Measurements from ENCODE around the gene CFAP74. TPM values are rescaled to one million over a fixed set of nuclear protein-coding genes. Genes with fewer than 3 reads are reported as not detected.

CFAP74 gene
- total and polyA plus RNA-seq, 9 of the 15 experiments (the other 6 are each of a cell fraction or from before 2014, with no cell fraction given), result 0.03 to 0.15 (median 0.05) TPM; not detected in 6

DNA sequence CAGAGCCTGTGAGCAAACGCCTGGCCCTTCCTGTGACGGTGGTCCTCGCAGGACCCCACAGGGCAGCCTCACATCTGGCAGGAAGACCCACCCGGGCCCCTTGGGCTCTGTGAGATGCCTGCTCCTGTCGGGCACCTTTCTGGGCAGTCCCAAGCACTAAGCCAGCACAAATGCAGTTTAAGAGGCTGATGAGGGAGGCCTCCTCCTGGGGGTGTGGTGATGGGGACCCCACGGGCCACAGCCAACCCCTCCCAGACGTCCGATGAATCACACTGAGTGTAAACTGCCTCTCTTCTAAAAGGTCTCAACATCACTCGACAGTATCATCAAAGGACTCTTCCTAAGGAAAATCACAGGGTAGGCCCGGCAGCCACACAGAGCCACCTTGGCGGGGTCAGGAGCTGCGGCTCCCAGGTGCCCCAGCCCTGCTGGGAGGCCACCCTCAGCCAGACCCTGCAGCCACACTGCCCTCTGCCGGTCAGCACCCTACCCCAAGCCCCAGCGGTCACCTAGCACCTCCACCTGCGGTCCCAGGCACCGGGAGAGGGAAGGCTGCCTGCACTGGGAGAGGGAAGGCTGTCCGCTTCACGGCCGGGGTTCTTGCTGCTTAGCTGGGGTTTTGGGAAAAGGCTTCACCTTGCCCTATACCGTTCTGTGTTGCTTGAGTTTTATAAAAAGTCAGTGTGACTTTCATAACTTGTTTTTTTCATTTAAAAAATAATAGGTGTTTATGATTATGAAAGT lies 42.8 kb upstream of the CFAP74 start (continued):
- TF ChIP-seq, protein P1, sequence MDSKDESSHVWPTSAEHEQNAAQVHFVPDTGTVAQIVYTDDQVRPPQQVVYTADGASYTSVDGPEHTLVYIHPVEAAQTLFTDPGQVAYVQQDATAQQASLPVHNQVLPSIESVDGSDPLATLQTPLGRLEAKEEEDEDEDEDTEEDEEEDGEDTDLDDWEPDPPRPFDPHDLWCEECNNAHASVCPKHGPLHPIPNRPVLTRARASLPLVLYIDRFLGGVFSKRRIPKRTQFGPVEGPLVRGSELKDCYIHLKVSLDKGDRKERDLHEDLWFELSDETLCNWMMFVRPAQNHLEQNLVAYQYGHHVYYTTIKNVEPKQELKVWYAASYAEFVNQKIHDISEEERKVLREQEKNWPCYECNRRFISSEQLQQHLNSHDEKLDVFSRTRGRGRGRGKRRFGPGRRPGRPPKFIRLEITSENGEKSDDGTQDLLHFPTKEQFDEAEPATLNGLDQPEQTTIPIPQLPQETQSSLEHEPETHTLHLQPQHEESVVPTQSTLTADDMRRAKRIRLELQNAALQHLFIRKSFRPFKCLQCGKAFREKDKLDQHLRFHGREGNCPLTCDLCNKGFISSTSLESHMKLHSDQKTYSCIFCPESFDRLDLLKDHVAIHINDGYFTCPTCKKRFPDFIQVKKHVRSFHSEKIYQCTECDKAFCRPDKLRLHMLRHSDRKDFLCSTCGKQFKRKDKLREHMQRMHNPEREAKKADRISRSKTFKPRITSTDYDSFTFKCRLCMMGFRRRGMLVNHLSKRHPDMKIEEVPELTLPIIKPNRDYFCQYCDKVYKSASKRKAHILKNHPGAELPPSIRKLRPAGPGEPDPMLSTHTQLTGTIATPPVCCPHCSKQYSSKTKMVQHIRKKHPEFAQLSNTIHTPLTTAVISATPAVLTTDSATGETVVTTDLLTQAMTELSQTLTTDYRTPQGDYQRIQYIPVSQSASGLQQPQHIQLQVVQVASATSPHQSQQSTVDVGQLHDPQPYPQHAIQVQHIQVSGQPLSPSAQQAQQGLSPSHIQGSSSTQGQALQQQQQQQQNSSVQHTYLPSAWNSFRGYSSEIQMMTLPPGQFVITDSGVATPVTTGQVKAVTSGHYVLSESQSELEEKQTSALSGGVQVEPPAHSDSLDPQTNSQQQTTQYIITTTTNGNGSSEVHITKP (IDR thresholded peaks at IDR 0.05; ENCODE audit: partially characterized antibody), result peak; percentile 17
- TF ChIP-seq KDM4B (IDR thresholded peaks at IDR 0.05; ENCODE audit: borderline replicate concordance in 2 of 2, low read depth in 1 of 2) (no peak), PBX2 (CRISPR knock-in tag; IDR thresholded peaks at IDR 0.05; ENCODE audit: low read depth) (no peak), PBX2 (tag; conservative IDR thresholded peaks at IDR 0.05; ENCODE audit: low read depth) (no peak), MTF1 (CRISPR knock-in tag; IDR thresholded peaks at IDR 0.05; ENCODE audit: borderline replicate concordance) (no peak), CBX5 (IDR thresholded peaks at IDR 0.05; ENCODE audit: borderline replicate concordance, low read depth) (no peak), ZNF140 (CRISPR knock-in tag; IDR thresholded peaks at IDR 0.05) (no peak), ZNF740 (CRISPR knock-in tag; IDR thresholded peaks at IDR 0.05) (no peak), ZNF740 (tag; IDR thresholded peaks at IDR 0.05) (no peak), ZNF785 (CRISPR knock-in tag; IDR thresholded peaks at IDR 0.05) (no peak)
